OCI-LY1 (cell line): ENCODE data around the gene ARFGAP2.
"Not testable (repeated sequence)": the region's sequence is repeated elsewhere in the genome, so short reads cannot be mapped to it uniquely, and the experiment has no call there.

Source experiments
- H2AFZ ChIP-seq: fragments of 200-600 bp; sonication (generic), shearing (Covaris generic); 2 replicates; pipeline ENCODE4 v1.6.0; 2014; ENCODE audit warnings: antibody characterized with exemption, mild to moderate bottlenecking, low read length
- H3F3A ChIP-seq: fragments of 200-600 bp; sonication (generic), shearing (Covaris generic); 2 replicates; pipeline ENCODE4 v1.6.0; 2014; ENCODE audit warnings: mild to moderate bottlenecking, antibody characterized with exemption, low read length, moderate library complexity; ENCODE audit not compliant: insufficient read depth
- H3K27ac ChIP-seq: fragments of 200-600 bp; sonication (generic); 2 replicates; pipeline ENCODE4 v1.5.1; 2014; ENCODE audit warnings: low read length, mixed run types, mild to moderate bottlenecking, low read depth; ENCODE audit not compliant: poor library complexity, severe bottlenecking
- H3K27me3 ChIP-seq: fragments of 200-600 bp; sonication (generic); 2 replicates; pipeline ENCODE4 v1.6.0; 2014; ENCODE audit warnings: antibody characterized with exemption, mild to moderate bottlenecking, low read length, moderate library complexity; ENCODE audit not compliant: insufficient read depth
- H3K36me3 ChIP-seq: fragments of 200-600 bp; sonication (generic); 2 replicates; pipeline ENCODE4 v1.6.1; 2014; ENCODE audit warnings: mild to moderate bottlenecking, antibody characterized with exemption, low read length, moderate library complexity, mixed read lengths; ENCODE audit not compliant: insufficient read depth
- H3K4me1 ChIP-seq: fragments of 200-600 bp; sonication (generic); 2 replicates; pipeline ENCODE4 v1.5.1; 2014; ENCODE audit warnings: mild to moderate bottlenecking, low read length, moderate library complexity; ENCODE audit not compliant: insufficient read depth, severe bottlenecking
- H3K4me2 ChIP-seq: fragments of 200-600 bp; sonication (generic), shearing (Covaris generic); 2 replicates; pipeline ENCODE4 v1.6.1; 2014; ENCODE audit warnings: low read length
- H3K4me3 ChIP-seq: fragments of 200-600 bp; sonication (generic); 2 replicates; pipeline ENCODE4 v1.5.1; 2014; ENCODE audit warnings: low read length, low read depth, mild to moderate bottlenecking, mixed read lengths; ENCODE audit not compliant: poor library complexity, severe bottlenecking
- H3K79me2 ChIP-seq: fragments of 200-600 bp; shearing (Covaris generic); 2 replicates; pipeline ENCODE4 v1.6.1; 2016; ENCODE audit warnings: mixed run types, low read length, mixed read lengths; ENCODE audit not compliant: insufficient read depth
- H3K9ac ChIP-seq: fragments of 200-600 bp; sonication (generic), shearing (Covaris generic); 2 replicates; pipeline ENCODE4 v1.6.1; 2014; ENCODE audit warnings: mild to moderate bottlenecking, low read length, mixed read lengths
- H3K9me2 ChIP-seq: fragments of 200-600 bp; sonication (generic), shearing (Covaris generic); 2 replicates; pipeline ENCODE4 v1.6.1; 2014; ENCODE audit warnings: low read depth, mild to moderate bottlenecking, low read length, mixed read lengths
- H3K9me3 ChIP-seq: fragments of 200-600 bp; shearing (Covaris generic); 2 replicates; pipeline ENCODE4 v1.6.1; 2014; ENCODE audit warnings: low read length, mixed read lengths
- H4K20me1 ChIP-seq: fragments of 200-600 bp; sonication (generic), shearing (Covaris generic); 2 replicates; pipeline ENCODE4 v1.6.0; 2016; ENCODE audit warnings: mild to moderate bottlenecking, low read length; ENCODE audit not compliant: insufficient read depth
- CTCF ChIP-seq: fragments of 200-600 bp; sonication (generic), shearing (Covaris generic); IDR thresholded peaks from 2 replicates; pipeline ENCODE4 v1.5.1; 2017; ENCODE audit warnings: mild to moderate bottlenecking, antibody characterized with exemption, low read length, moderate library complexity, mixed read lengths
- EZH2 ChIP-seq: fragments of 200-600 bp; sonication (generic), shearing (Covaris generic); IDR thresholded peaks from 2 replicates; pipeline ENCODE4 v1.8.0; 2017; ENCODE audit warnings: borderline replicate concordance, mixed run types, mild to moderate bottlenecking, antibody characterized with exemption, low read length, moderate library complexity, mixed read lengths

Gene ARFGAP2

DNA sequence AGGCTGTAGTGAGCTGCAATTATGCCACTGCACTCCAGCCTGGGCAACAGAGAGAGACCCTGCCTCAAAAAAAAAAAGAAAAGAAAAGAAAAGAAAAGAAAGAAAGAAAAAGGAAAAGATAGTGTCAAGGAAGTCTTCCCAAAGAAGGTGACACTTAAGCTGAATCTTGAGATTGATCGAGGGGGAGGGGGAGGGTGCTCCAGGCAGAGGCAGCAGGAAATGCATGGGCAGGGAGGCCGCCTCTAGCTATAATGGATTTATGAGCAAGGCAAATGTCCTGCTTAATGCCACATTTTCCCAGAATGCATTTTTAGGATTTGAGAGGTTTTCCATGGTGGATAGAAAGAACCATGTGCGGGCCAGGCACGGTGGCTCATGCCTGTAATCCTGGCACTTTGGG, 24.3 kb upstream of the ARFGAP2 start:
- no peaks in the 10 kb centered on the region for H3F3A ChIP-seq
- H4K20me1 ChIP-seq = no peaks in the 10 kb centered on the region
- no peaks in the 10 kb centered on the region for H3K36me3 ChIP-seq
- no peak overlapping the region for H3K4me2 ChIP-seq
- H2AFZ ChIP-seq = no peak overlapping the region
- H3K4me1 ChIP-seq = no peaks in the 10 kb centered on the region
- no peak overlapping the region for H3K9ac ChIP-seq
- H3K27ac ChIP-seq = no peak overlapping the region
- no peaks in the 10 kb centered on the region for H3K9me2 ChIP-seq
- no peaks in the 10 kb centered on the region for H3K27me3 ChIP-seq
- TF ChIP-seq EZH2 (no peak), CTCF (no peak)
- no peaks in the 10 kb centered on the region for H3K9me3 ChIP-seq
- no peak overlapping the region for H3K4me3 ChIP-seq
- H3K79me2 ChIP-seq = no peaks in the 10 kb centered on the region

- H3K9me2 ChIP-seq, H2AFZ ChIP-seq, H3K4me1 ChIP-seq, H3K4me2 ChIP-seq, H3K9me3 ChIP-seq, H4K20me1 ChIP-seq, H3F3A ChIP-seq, H3K4me3 ChIP-seq, H3K9ac ChIP-seq, H3K27me3 ChIP-seq, H3K27ac ChIP-seq, H3K79me2 ChIP-seq, H3K36me3 ChIP-seq: not testable (repeated sequence)
Observed at GRCh38 chr11:47198161-47198560, 21.5 kb upstream of the ARFGAP2 start.

GRCh38 chr11:47192111-47192510, 15.4 kb upstream of the ARFGAP2 start:
- Histone ChIP-seq H4K20me1 (no peaks in the 10 kb centered on the region), H3K9me3 (no peaks in the 10 kb centered on the region), H3K4me2 (no peak overlapping the region), H3K27me3 (no peaks in the 10 kb centered on the region), H3K4me1 (peaks cover 2% of the 10 kb centered on the region), H3K36me3 (no peaks in the 10 kb centered on the region), H3K79me2 (no peaks in the 10 kb centered on the region), H3K9ac (no peak overlapping the region), H3K4me3 (no peak overlapping the region), H2AFZ (no peak overlapping the region), H3K27ac (no peak overlapping the region), H3K9me2 (no peaks in the 10 kb centered on the region), H3F3A (no peaks in the 10 kb centered on the region)
- no peak for TF ChIP-seq EZH2
- no peak for TF ChIP-seq CTCF

DNA sequence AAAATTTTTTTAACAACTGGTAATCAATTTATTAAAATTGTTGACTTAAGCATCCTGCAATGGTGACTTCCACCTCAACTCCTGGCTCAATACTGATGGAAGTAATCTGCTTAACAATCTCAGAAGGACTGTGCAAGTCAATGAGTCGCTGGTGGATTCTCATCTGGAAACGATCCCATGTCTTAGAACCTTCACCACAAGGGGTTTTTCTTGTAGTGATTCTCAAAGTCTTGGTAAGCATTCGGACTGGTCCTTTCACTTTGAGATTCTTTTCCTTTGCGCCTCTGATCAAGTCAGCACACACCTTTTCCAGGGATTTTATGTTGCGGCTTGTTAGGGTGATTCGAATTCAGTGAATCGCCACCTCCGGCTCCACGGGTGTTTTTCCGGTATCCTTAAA, 14.5 kb upstream of the ARFGAP2 start:
- not testable (repeated sequence) for H3K36me3 ChIP-seq, H3K9me2 ChIP-seq, H3K4me2 ChIP-seq, H3K79me2 ChIP-seq, H3K4me1 ChIP-seq, H3F3A ChIP-seq, H3K27me3 ChIP-seq, H3K9ac ChIP-seq, H3K9me3 ChIP-seq, H4K20me1 ChIP-seq, H2AFZ ChIP-seq, H3K4me3 ChIP-seq, H3K27ac ChIP-seq
